PC-3 (cell line): ENCODE measurements around the gene GDA. TPM values are rescaled to one million over a fixed set of nuclear protein-coding genes. Genes with fewer than 3 reads are reported as not detected.

Source experiments
- ATAC-seq: fragments of 200-7000 bp; cut with Tn5 transposase; 2 replicates; pipeline ENCODE4 v1.9.1; 2020; ENCODE audit warnings: mild to moderate bottlenecking, moderate library complexity
- BruUV-seq: library from RNA; stranded (reverse); fragments of 400-500 nt; replicated peaks from 2 replicates; lab custom pipeline; 2021; lab: Mats Ljungman, UMichigan
- CTCF ChIA-PET: fragments of 300-600 bp; sonication (Branson Sonifier 250); formaldehyde crosslinking; loops from one replicate; lab custom pipeline; 2022; ENCODE audit warnings: antibody characterized with exemption; lab: Charles Lee
- POLR2A ChIA-PET: fragments of 300-600 bp; sonication (Branson Sonifier 250); formaldehyde crosslinking; loops from one replicate; lab custom pipeline; 2022; ENCODE audit warnings: antibody characterized with exemption; ENCODE audit not compliant: unreplicated experiment; lab: Charles Lee
- DNase-seq: peaks from one replicate; pipeline ENCODE4 v3.0.0-alpha.2; 2015
- H2AFZ ChIP-seq: fragments of 300-600 bp; sonication (generic); 2 replicates; pipeline ENCODE4 v1.6.0; 2016; ENCODE audit warnings: antibody characterized with exemption, low read length
- H3F3A ChIP-seq: fragments of 300-600 bp; sonication (generic); one replicate; pipeline ENCODE4 v1.6.0; 2017; ENCODE audit warnings: antibody characterized with exemption, low read length, control low read depth, mild to moderate bottlenecking; ENCODE audit not compliant: unreplicated experiment
- H3K27ac ChIP-seq: fragments of 300-600 bp; sonication (generic); 2 replicates; pipeline ENCODE4 v1.5.1; 2016; ENCODE audit warnings: mild to moderate bottlenecking, low read length
- H3K27me3 ChIP-seq: fragments of 300-600 bp; sonication (generic); 2 replicates; pipeline ENCODE4 v1.6.1; 2016; ENCODE audit warnings: low read length, mixed read lengths
- H3K36me3 ChIP-seq: fragments of 300-600 bp; sonication (generic); 2 replicates; pipeline ENCODE4 v1.6.1; 2016; ENCODE audit warnings: low read depth, mixed run types, low read length, mixed read lengths
- H3K4me1 ChIP-seq: fragments of 300-600 bp; sonication (generic); 2 replicates; pipeline ENCODE4 v1.5.1; 2016; ENCODE audit warnings: low read length; ENCODE audit not compliant: insufficient read depth
- H3K4me2 ChIP-seq: fragments of 300-600 bp; sonication (generic); 2 replicates; pipeline ENCODE4 v1.6.0; 2016; ENCODE audit warnings: low read length
- H3K4me3 ChIP-seq: fragments of 300-600 bp; sonication (generic); 2 replicates; pipeline ENCODE4 v1.5.1; 2016; ENCODE audit warnings: mild to moderate bottlenecking, low read length, mixed read lengths
- H3K79me2 ChIP-seq: fragments of 300-600 bp; sonication (generic); 2 replicates; pipeline ENCODE4 v1.6.1; 2017; ENCODE audit warnings: low read length, mixed read lengths
- H3K9ac ChIP-seq: fragments of 300-600 bp; sonication (generic); 2 replicates; pipeline ENCODE4 v1.6.0; 2016; ENCODE audit warnings: mild to moderate bottlenecking, low read length
- H3K9me2 ChIP-seq: fragments of 300-600 bp; sonication (generic); replicated peaks from 2 replicates; pipeline ENCODE4 v1.6.1; 2016; ENCODE audit warnings: mixed run types, low read length, mixed read lengths
- H3K9me3 ChIP-seq: fragments of 300-600 bp; sonication (generic); 2 replicates; pipeline ENCODE4 v1.6.1; 2016; ENCODE audit warnings: low read length, mixed read lengths
- H4K20me1 ChIP-seq: fragments of 300-600 bp; sonication (generic); 2 replicates; pipeline ENCODE4 v1.6.1; 2016; ENCODE audit warnings: low read length, mixed read lengths
- EZH2 ChIP-seq: fragments of 300-600 bp; sonication (generic); IDR thresholded peaks from one replicate; pipeline ENCODE4 v1.6.1; 2017; ENCODE audit warnings: antibody characterized with exemption, mild to moderate bottlenecking, low read length; ENCODE audit not compliant: unreplicated experiment
- EZH2phosphoT487 ChIP-seq: fragments of 300-600 bp; sonication (generic); IDR thresholded peaks from 2 replicates; pipeline ENCODE4 v1.6.1; 2018; ENCODE audit warnings: mild to moderate bottlenecking, antibody characterized with exemption, low read length, borderline replicate concordance
- intact Hi-C: fragments of 100-400 bp; cut with micrococcal nuclease; formaldehyde crosslinking; loops from 2 replicates; pipeline ENCODE4 v1.9.0; 2023
- total RNA-seq: library from RNA; depleted of rRNA; stranded (reverse); fragments of >200 nt; gene quantifications from 2 replicates; pipeline ENCODE4 v1.2.3, GENCODE V29; 2014
- TF ChIP-seq, protein P1 (sequence below): fragments of 300-600 bp; sonication (generic); conservative IDR thresholded peaks from 2 replicates; pipeline ENCODE4 v1.5.1; 2017; ENCODE audit warnings: antibody characterized with exemption, low read depth, mild to moderate bottlenecking, low read length

The GDA gene
- total RNA-seq, 1 experiment from 2014 or later = not detected

GRCh38 chr9:72140586-72140985, 8.7 kb upstream of the GDA start:
- no peak overlapping the region for H2AFZ ChIP-seq
- H3K27ac ChIP-seq = no peak overlapping the region
- H4K20me1 ChIP-seq = no peaks in the 10 kb centered on the region
- peaks cover 13% of the 10 kb centered on the region; the same call in 1 of the 2 replicates for H3K4me1 ChIP-seq
- no peak overlapping the region for H3K4me3 ChIP-seq
- CTCF ChIA-PET = no interaction called here
- H3K79me2 ChIP-seq = no peaks in the 10 kb centered on the region
- TF ChIP-seq, protein P1, sequence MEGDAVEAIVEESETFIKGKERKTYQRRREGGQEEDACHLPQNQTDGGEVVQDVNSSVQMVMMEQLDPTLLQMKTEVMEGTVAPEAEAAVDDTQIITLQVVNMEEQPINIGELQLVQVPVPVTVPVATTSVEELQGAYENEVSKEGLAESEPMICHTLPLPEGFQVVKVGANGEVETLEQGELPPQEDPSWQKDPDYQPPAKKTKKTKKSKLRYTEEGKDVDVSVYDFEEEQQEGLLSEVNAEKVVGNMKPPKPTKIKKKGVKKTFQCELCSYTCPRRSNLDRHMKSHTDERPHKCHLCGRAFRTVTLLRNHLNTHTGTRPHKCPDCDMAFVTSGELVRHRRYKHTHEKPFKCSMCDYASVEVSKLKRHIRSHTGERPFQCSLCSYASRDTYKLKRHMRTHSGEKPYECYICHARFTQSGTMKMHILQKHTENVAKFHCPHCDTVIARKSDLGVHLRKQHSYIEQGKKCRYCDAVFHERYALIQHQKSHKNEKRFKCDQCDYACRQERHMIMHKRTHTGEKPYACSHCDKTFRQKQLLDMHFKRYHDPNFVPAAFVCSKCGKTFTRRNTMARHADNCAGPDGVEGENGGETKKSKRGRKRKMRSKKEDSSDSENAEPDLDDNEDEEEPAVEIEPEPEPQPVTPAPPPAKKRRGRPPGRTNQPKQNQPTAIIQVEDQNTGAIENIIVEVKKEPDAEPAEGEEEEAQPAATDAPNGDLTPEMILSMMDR = no peak
- TF ChIP-seq EZH2 (no peak), EZH2phosphoT487 (no peak)
- H3K36me3 ChIP-seq = no peaks in the 10 kb centered on the region
- DNase-seq (peak; percentile 56), ATAC-seq (peak; percentile 27; the same call in 1 of the 2 replicates)
- no peak overlapping the region for H3K4me2 ChIP-seq
- H3F3A ChIP-seq = no peaks in the 10 kb centered on the region
- no peaks in the 10 kb centered on the region for H3K9me2 ChIP-seq
- no peaks in the 10 kb centered on the region for H3K27me3 ChIP-seq
- no TSS peak for BruUV-seq
- intact Hi-C loops = no loop called here
- no peak overlapping the region for H3K9ac ChIP-seq
- H3K9me3 ChIP-seq = no peaks in the 10 kb centered on the region
- POLR2A ChIA-PET = no interaction called here

DNA sequence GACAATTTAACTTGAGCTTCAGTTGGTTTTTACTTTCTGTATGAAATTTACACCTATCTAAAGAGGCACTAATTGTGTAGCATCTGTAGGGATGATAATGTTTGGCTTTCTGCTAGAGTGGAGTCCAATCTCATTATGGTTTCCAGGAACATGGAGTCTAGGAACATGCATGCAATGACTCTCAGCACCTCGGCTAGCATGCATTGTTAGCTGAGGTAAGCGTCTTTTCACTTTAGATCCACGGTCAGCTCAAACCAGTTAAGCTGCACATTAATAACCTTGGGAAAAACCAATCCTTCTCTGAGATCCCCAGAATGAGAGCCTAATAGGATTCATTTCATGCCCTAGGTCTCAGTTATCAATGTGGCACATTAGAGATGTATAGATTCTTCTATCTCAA, 7.8 kb upstream of the GDA start:
- Histone ChIP-seq H3K4me1 (peaks cover 13% of the 10 kb centered on the region; the same call in 1 of the 2 replicates), H3K4me2 (no peak overlapping the region), H3F3A (no peaks in the 10 kb centered on the region), H3K27me3 (no peaks in the 10 kb centered on the region), H3K36me3 (no peaks in the 10 kb centered on the region), H3K9ac (no peak overlapping the region), H2AFZ (no peak overlapping the region), H3K9me2 (no peaks in the 10 kb centered on the region), H3K9me3 (no peaks in the 10 kb centered on the region), H4K20me1 (no peaks in the 10 kb centered on the region), H3K4me3 (no peak overlapping the region), H3K27ac (no peak overlapping the region), H3K79me2 (no peaks in the 10 kb centered on the region)
- CTCF ChIA-PET = no interaction called here
- ATAC-seq (no peak), DNase-seq (no peak)
- intact Hi-C loops = no loop called here
- POLR2A ChIA-PET = interaction anchor here (0.6 kb wide), 1 partner anchor 91 kb away, joined by 5 read pairs; no protein-coding TSS in a partner anchor
- no peak for TF ChIP-seq EZH2phosphoT487
- TF ChIP-seq, protein P1 = no peak
- TF ChIP-seq EZH2 = no peak
- BruUV-seq = no TSS peak

DNA sequence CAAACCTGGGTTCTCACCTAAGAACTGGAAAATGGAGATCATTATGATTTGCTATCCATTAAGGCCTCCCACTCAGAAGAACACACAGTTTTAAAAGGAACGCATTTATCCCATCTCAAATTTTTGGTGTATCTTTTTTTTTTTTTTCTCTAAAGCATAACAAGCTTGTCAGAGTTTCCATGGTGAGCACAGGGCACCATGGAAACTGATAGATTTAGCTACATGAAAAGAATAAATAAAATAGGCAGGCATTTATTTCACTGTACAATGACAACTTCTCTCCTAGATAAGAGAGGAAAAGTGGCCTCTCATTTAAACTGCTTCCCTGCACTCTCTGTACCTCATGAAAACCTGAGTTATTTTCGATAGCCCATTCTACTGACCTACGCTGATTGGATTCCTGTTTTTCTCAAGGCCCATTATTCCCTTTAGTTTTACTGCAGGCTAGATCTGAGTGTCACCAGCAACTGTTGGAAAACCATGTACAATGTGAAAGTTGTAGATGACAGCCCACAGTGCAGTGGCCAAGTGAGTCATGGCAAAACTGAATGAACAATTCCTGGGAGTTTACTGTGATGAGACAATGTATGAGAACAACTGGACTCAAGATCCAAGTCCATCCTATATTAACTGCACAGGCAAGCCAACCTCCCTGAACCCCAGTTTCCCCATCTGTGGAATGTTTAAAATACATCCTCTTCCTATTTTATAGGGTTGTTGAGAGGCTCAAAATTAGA, 4.3 kb upstream of the GDA start:
- intact Hi-C loops = no loop called here
- BruUV-seq = no TSS peak
- no peaks in the 10 kb centered on the region for H3K9me2 ChIP-seq
- peaks cover 7% of the 10 kb centered on the region; the same call in 1 of the 2 replicates for H3K4me1 ChIP-seq
- no peak overlapping the region for H3K4me2 ChIP-seq
- no peaks in the 10 kb centered on the region for H3K27me3 ChIP-seq
- H3F3A ChIP-seq = no peaks in the 10 kb centered on the region
- H3K79me2 ChIP-seq = no peaks in the 10 kb centered on the region
- no peaks in the 10 kb centered on the region for H3K36me3 ChIP-seq
- CTCF ChIA-PET = no interaction called here
- no peak for ATAC-seq
- no peaks in the 10 kb centered on the region for H4K20me1 ChIP-seq
- POLR2A ChIA-PET = no interaction called here
- H2AFZ ChIP-seq = no peak overlapping the region
- no peak overlapping the region for H3K4me3 ChIP-seq
- no peak overlapping the region for H3K9ac ChIP-seq
- no peak for TF ChIP-seq EZH2phosphoT487
- no peak for TF ChIP-seq EZH2
- TF ChIP-seq, protein P1 = no peak
- H3K27ac ChIP-seq = no peak overlapping the region
- no peaks in the 10 kb centered on the region for H3K9me3 ChIP-seq
- DNase-seq = peak; percentile 17
